HUES48 (cell line): ENCODE results near the gene SPINDOC.

Experiments used
- H3K27ac ChIP-seq: one replicate; pipeline ENCODE4 v1.7.0; 2013; ENCODE audit warnings: low read depth, low read length, inconsistent platforms
- H3K27me3 ChIP-seq: 2 replicates; pipeline ENCODE4 v1.6.1; 2013; ENCODE audit warnings: mild to moderate bottlenecking, low read length; ENCODE audit not compliant: control insufficient read depth, insufficient read depth
- H3K36me3 ChIP-seq: 2 replicates; pipeline ENCODE4 v1.6.1; 2013; ENCODE audit warnings: low read length; ENCODE audit not compliant: control insufficient read depth, insufficient read depth
- H3K4me1 ChIP-seq: 2 replicates; pipeline ENCODE4 v1.6.1; 2013; ENCODE audit warnings: mild to moderate bottlenecking, low read length; ENCODE audit not compliant: control insufficient read depth, insufficient read depth
- H3K4me3 ChIP-seq: 2 replicates; pipeline ENCODE4 v1.5.1; 2013; ENCODE audit warnings: mild to moderate bottlenecking, low read depth, low read length
- H3K9ac ChIP-seq: 2 replicates; pipeline ENCODE4 v1.6.1; 2013; ENCODE audit warnings: mild to moderate bottlenecking, low read depth, low read length, moderate library complexity
- H3K9me3 ChIP-seq: 2 replicates; pipeline ENCODE4 v1.6.1; 2013; ENCODE audit warnings: low read length; ENCODE audit not compliant: control insufficient read depth, insufficient read depth

SPINDOC gene

GRCh38 chr11:63845303-63845702 is 32.0 kb downstream of the SPINDOC start:
- Histone ChIP-seq H3K36me3 (peaks cover 9% of the 10 kb centered on the region; the same call in 1 of the 2 replicates), H3K27me3 (no peaks in the 10 kb centered on the region), H3K4me1 (peaks cover 65% of the 10 kb centered on the region), H3K9me3 (no peaks in the 10 kb centered on the region), H3K27ac (peak overlapping the region; percentile 75), H3K4me3 (no peak overlapping the region), H3K9ac (no peak overlapping the region)

GRCh38 chr11:63845911-63846310 is 32.7 kb downstream of the SPINDOC start:
- Histone ChIP-seq H3K4me1 (peaks cover 59% of the 10 kb centered on the region), H3K9me3 (no peaks in the 10 kb centered on the region), H3K4me3 (no peak overlapping the region), H3K9ac (no peak overlapping the region), H3K27me3 (no peaks in the 10 kb centered on the region), H3K27ac (no peak overlapping the region), H3K36me3 (peaks cover 9% of the 10 kb centered on the region; the same call in 1 of the 2 replicates)

- Histone ChIP-seq H3K9ac (no peak overlapping the region), H3K9me3 (no peaks in the 10 kb centered on the region), H3K36me3 (peaks cover 12% of the 10 kb centered on the region; the same call in 1 of the 2 replicates), H3K27me3 (no peaks in the 10 kb centered on the region), H3K4me1 (peaks cover 49% of the 10 kb centered on the region), H3K27ac (peak overlapping the region; percentile 80), H3K4me3 (no peak overlapping the region)
These were observed 33.6 kb downstream of the SPINDOC start for GRCh38 chr11:63846897-63847296.

- peak overlapping the region; percentile 80 for H3K27ac ChIP-seq
- H3K9me3 ChIP-seq: no peaks in the 10 kb centered on the region
- peak overlapping the region; percentile 33; the same call in 1 of the 2 replicates for H3K4me3 ChIP-seq
- H3K4me1 ChIP-seq: peaks cover 45% of the 10 kb centered on the region
- peak overlapping the region; percentile 32; the same call in 1 of the 2 replicates for H3K9ac ChIP-seq
- H3K36me3 ChIP-seq: peaks cover 13% of the 10 kb centered on the region; the same call in 1 of the 2 replicates
- H3K27me3 ChIP-seq: no peaks in the 10 kb centered on the region
These were observed 34.1 kb downstream of the SPINDOC start for GRCh38 chr11:63847363-63847762.

GRCh38 chr11:63849691-63850090 is 36.4 kb downstream of the SPINDOC start:
- peaks cover 24% of the 10 kb centered on the region for H3K4me1 ChIP-seq
- no peak overlapping the region for H3K27ac ChIP-seq
- no peak overlapping the region for H3K9ac ChIP-seq
- no peaks in the 10 kb centered on the region for H3K27me3 ChIP-seq
- no peak overlapping the region for H3K4me3 ChIP-seq
- H3K36me3 ChIP-seq: 0 out of 2 replicates have a peak, but pooled peaks cover 4% of the 10 kb centered on the region
- no peaks in the 10 kb centered on the region for H3K9me3 ChIP-seq

GRCh38 chr11:63850920-63851319 is 37.7 kb downstream of the SPINDOC start:
- Histone ChIP-seq H3K9ac (no peak overlapping the region; the same call in 1 of the 2 replicates), H3K4me1 (peaks cover 14% of the 10 kb centered on the region)

GRCh38 chr11:63851364-63851763 is 38.1 kb downstream of the SPINDOC start:
- Histone ChIP-seq H3K27me3 (no peaks in the 10 kb centered on the region), H3K36me3 (0 out of 2 replicates have a peak, but pooled peaks cover 8% of the 10 kb centered on the region), H3K9ac (no peak overlapping the region), H3K4me3 (no peak overlapping the region), H3K4me1 (peaks cover 14% of the 10 kb centered on the region), H3K9me3 (no peaks in the 10 kb centered on the region), H3K27ac (no peak overlapping the region)

More at GRCh38 chr11:63850920-63851319, 37.7 kb downstream of the SPINDOC start:
- Histone ChIP-seq H3K27me3 (no peaks in the 10 kb centered on the region), H3K4me3 (no peak overlapping the region), H3K9me3 (no peaks in the 10 kb centered on the region), H3K36me3 (0 out of 2 replicates have a peak, but pooled peaks cover 8% of the 10 kb centered on the region), H3K27ac (no peak overlapping the region)

GRCh38 chr11:63853476-63853875 is 40.2 kb downstream of the SPINDOC start:
- no peaks in the 10 kb centered on the region; the same call in 1 of the 2 replicates for H3K4me1 ChIP-seq
- H3K27me3 ChIP-seq: no peaks in the 10 kb centered on the region
- H3K9me3 ChIP-seq: no peaks in the 10 kb centered on the region
- no peak overlapping the region for H3K4me3 ChIP-seq
- H3K9ac ChIP-seq: no peak overlapping the region
- H3K36me3 ChIP-seq: 0 out of 2 replicates have a peak, but pooled peaks cover 8% of the 10 kb centered on the region
- no peak overlapping the region for H3K27ac ChIP-seq

- Histone ChIP-seq H3K9ac (no peak overlapping the region), H3K4me1 (no peaks in the 10 kb centered on the region; the same call in 1 of the 2 replicates), H3K36me3 (0 out of 2 replicates have a peak, but pooled peaks cover 8% of the 10 kb centered on the region), H3K9me3 (no peaks in the 10 kb centered on the region), H3K4me3 (no peak overlapping the region), H3K27me3 (no peaks in the 10 kb centered on the region), H3K27ac (no peak overlapping the region)
These were observed 41.4 kb downstream of the SPINDOC start for GRCh38 chr11:63854696-63855095.

GRCh38 chr11:63855975-63856374 is 42.7 kb downstream of the SPINDOC start:
- Histone ChIP-seq H3K4me3 (no peak overlapping the region), H3K27ac (no peak overlapping the region), H3K4me1 (no peaks in the 10 kb centered on the region; the same call in 1 of the 2 replicates), H3K9ac (no peak overlapping the region), H3K36me3 (0 out of 2 replicates have a peak, but pooled peaks cover 8% of the 10 kb centered on the region), H3K27me3 (no peaks in the 10 kb centered on the region), H3K9me3 (no peaks in the 10 kb centered on the region)

- H3K9ac ChIP-seq: no peak overlapping the region
- H3K27ac ChIP-seq: no peak overlapping the region
These were observed 45.6 kb downstream of the SPINDOC start for GRCh38 chr11:63858628-63859550.

More at GRCh38 chr11:63858628-63859550, 45.6 kb downstream of the SPINDOC start:
- no peaks in the 10 kb centered on the region for H3K27me3 ChIP-seq
- no peaks in the 10 kb centered on the region for H3K4me1 ChIP-seq
- no peak overlapping the region for H3K4me3 ChIP-seq
- no peaks in the 10 kb centered on the region for H3K9me3 ChIP-seq
- H3K36me3 ChIP-seq: peaks cover 12% of the 10 kb centered on the region; the same call in 1 of the 2 replicates
